Loucy (cell line): ENCODE results near the gene MTMR2.

Source experiments
- CTCF ChIP-seq: fragments of 200-600 bp; sonication (generic); conservative IDR thresholded peaks from 2 replicates; pipeline ENCODE4 v1.5.1; 2014; ENCODE audit warnings: mild to moderate bottlenecking, antibody characterized with exemption, low read length
- EZH2phosphoT487 ChIP-seq: fragments of 200-600 bp; IDR thresholded peaks from 2 replicates; pipeline ENCODE4 v1.6.1; 2018; ENCODE audit warnings: antibody characterized with exemption, mild to moderate bottlenecking, moderate library complexity, borderline replicate concordance

DNA sequence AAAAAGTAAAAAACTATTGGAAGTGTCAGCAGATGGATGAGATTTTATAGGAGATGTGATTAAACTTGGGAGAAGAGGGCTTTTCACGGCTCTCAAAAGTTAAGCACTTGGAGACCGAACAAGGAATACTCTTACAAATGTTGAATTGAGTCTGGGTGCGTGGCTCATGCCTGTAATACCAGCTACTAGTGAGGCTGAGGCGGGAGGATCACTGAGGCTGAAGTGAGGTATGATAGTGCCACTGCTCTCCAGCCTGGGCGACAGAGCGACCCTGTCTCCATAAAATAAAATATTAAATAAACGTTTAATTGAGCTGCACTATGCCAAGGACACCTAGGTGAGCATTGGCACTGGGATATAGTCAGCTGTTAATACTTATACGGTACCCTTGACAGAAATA, 131.7 kb downstream of the MTMR2 start:
- TF ChIP-seq CTCF (no peak), EZH2phosphoT487 (no peak)
